Hindlimb muscle (tissue), 1 donor: ENCODE data around the gene AKR1D1. TPM values are rescaled to one million over a fixed set of nuclear protein-coding genes. Genes with fewer than 3 reads are reported as not detected.
"Not testable (repeated sequence)": the region's sequence is repeated elsewhere in the genome, so short reads cannot be mapped to it uniquely, and the experiment has no call there.

Source experiments
- DNase-seq: peaks from one replicate; pipeline ENCODE4 v3.0.0-alpha.2; 2013
- polyA plus RNA-seq: library from polyadenylated mRNA; unstranded; fragments of 120-200 nt; gene quantifications from one replicate; pipeline ENCODE4 v1.2.1, GENCODE V29; 2013; ENCODE audit not compliant: insufficient read length

AKR1D1 gene
- polyA plus RNA-seq, 1 donor: not detected

- no peak for DNase-seq
These were observed 49.4 kb downstream of the AKR1D1 start for GRCh38 chr7:138125598-138126111.

GRCh38 chr7:138126928-138127327 is 50.7 kb downstream of the AKR1D1 start:
- no peak for DNase-seq

GRCh38 chr7:138127996-138128395 is 51.7 kb downstream of the AKR1D1 start:
- DNase-seq: no peak

- DNase-seq: no peak
These were observed 53.4 kb downstream of the AKR1D1 start for GRCh38 chr7:138129551-138130165.

- DNase-seq: no peak
These were observed 61.3 kb downstream of the AKR1D1 start for GRCh38 chr7:138137423-138138171.

GRCh38 chr7:138138244-138138643 is 62.0 kb downstream of the AKR1D1 start:
- no peak for DNase-seq

GRCh38 chr7:138142583-138143201 is 66.4 kb downstream of the AKR1D1 start:
- no peak for DNase-seq

- DNase-seq: no peak
These were observed 68.7 kb downstream of the AKR1D1 start for GRCh38 chr7:138144958-138145357.

GRCh38 chr7:138146221-138146620 is 70.0 kb downstream of the AKR1D1 start:
- not testable (repeated sequence) for DNase-seq

- not testable (repeated sequence) for DNase-seq
These were observed 70.8 kb downstream of the AKR1D1 start for GRCh38 chr7:138146757-138147734.

GRCh38 chr7:138151731-138152577 is 75.7 kb downstream of the AKR1D1 start:
- DNase-seq: no peak

GRCh38 chr7:138154661-138155060 is 78.4 kb downstream of the AKR1D1 start:
- DNase-seq: no peak

- no peak for DNase-seq
These were observed 81.4 kb downstream of the AKR1D1 start for GRCh38 chr7:138157702-138158101.

- DNase-seq: no peak
These were observed 82.7 kb downstream of the AKR1D1 start for GRCh38 chr7:138158739-138159528.

- DNase-seq: peak; percentile 79
These were observed 85.4 kb downstream of the AKR1D1 start for GRCh38 chr7:138161600-138162081.

- no peak for DNase-seq
These were observed 86.0 kb downstream of the AKR1D1 start for GRCh38 chr7:138162236-138162635.

- no peak for DNase-seq
These were observed 87.5 kb downstream of the AKR1D1 start for GRCh38 chr7:138163800-138164199.

- no peak for DNase-seq
These were observed 88.5 kb downstream of the AKR1D1 start for GRCh38 chr7:138164804-138165203.

- DNase-seq: no peak
These were observed 90.4 kb downstream of the AKR1D1 start for GRCh38 chr7:138166681-138167080.

- no peak for DNase-seq
These were observed 91.0 kb downstream of the AKR1D1 start for GRCh38 chr7:138167222-138167621.
